Measurements from ENCODE around the gene C19orf53.

The C19orf53 gene

DNA sequence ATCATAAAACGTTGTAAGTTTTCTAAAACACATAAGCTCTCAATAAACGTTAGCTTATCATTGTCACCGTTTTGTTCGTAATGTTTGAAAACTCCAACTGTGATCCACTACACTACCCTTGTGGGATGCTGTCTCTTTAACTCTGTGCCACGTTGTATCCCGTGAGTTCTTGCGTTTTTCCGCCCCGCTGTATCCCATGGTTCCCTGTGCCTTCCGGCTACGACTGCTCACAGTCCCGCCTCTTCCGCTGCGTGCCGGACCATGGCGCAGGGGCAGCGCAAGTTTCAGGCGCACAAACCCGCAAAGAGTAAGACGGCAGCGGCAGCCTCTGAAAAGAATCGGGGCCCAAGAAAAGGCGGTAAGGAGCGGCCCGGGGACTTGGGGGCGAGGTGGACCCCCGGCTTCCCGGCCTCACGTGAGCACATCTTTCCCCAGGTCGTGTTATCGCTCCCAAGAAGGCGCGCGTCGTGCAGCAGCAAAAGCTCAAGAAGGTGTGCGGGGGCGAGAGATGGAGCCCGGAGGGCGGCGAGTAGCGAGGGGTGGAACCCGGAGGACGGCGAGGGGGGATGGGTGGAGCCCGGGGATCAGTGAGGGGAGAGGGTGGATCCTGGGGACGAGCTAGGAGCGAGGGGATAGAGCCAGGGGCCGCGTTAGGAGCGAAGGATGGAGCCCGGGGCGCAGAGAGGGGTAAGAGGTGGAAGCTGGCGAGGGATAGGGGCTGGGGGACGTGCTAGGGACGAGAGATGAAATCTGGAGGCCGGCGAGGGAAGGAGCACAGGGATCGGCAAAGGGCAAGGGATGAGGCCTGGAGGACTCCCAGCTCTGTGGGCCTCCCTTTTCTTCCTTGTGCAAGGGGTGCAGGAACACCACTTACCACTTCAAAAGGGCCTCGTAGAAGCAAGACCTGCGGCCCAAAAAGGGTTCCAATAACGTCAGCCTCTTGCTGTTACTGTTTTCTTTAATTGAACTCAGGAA is at the start of gene C19orf53:
C19orf53 (plus strand) TSS at position 240 of the 975 bp plus-strand sequence; CDS start at position 262, 22 bp downstream.
- Histone ChIP-seq H3K27me3 (no peaks in the 10 kb centered on the region), H4K20me1 (peaks cover 31% of the 10 kb centered on the region), H3K9ac (peak within 1 kb of the TSS; percentile 95), H3K36me3 (peaks cover 62% of the 10 kb centered on the region), H3K4me2 (peak within 1 kb of the TSS; percentile 86), H3K4me1 (peaks cover 14% of the 10 kb centered on the region), H3K4me3 (peak within 1 kb of the TSS; percentile 97), H3K27ac (peak within 1 kb of the TSS; percentile 90), H3K9me3 (no peaks in the 10 kb centered on the region)
- no peak for TF ChIP-seq Cebpa-rat (IDR thresholded peaks at IDR 0.05)

DNA sequence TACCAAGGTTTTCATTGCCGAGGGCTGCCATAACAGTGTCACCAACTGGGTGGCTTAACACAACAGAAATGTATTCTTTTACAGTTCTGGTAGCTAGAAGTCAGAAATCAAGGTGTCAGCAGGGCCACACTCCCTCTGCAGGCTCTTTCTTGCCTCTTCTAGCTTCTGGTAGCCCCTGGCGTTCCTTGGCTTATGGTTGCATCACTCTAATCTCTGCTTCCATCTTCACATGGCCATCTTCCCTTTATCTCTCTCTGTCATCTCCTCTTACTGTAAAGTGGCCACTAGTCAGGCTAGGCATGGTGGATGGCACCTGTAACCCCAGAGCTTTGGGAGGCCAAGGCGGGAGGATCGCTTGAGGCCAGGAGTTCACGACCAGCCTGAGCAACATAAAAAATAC is 47.9 kb upstream of the C19orf53 start:
- Histone ChIP-seq H3K9me3 (no peaks in the 10 kb centered on the region), H3K4me3 (no peak overlapping the region), H3K36me3 (no peaks in the 10 kb centered on the region), H3K27me3 (no peaks in the 10 kb centered on the region), H3K9ac (no peak overlapping the region), H3K4me2 (no peak overlapping the region), H4K20me1 (no peaks in the 10 kb centered on the region), H3K4me1 (peaks cover 11% of the 10 kb centered on the region), H3K27ac (no peak overlapping the region)
- TF ChIP-seq Cebpa-rat (IDR thresholded peaks at IDR 0.05) = no peak

GRCh38 chr19:13727798-13728197 is 46.5 kb upstream of the C19orf53 start:
- no peak overlapping the region for H3K4me2 ChIP-seq
- H3K27ac ChIP-seq = no peak overlapping the region
- H3K9me3 ChIP-seq = no peaks in the 10 kb centered on the region
- H3K4me1 ChIP-seq = peaks cover 19% of the 10 kb centered on the region
- H3K27me3 ChIP-seq = no peaks in the 10 kb centered on the region
- no peak overlapping the region for H3K9ac ChIP-seq
- H3K36me3 ChIP-seq = no peaks in the 10 kb centered on the region
- no peak overlapping the region for H3K4me3 ChIP-seq
- TF ChIP-seq Cebpa-rat (IDR thresholded peaks at IDR 0.05) = no peak
- no peaks in the 10 kb centered on the region for H4K20me1 ChIP-seq

DNA sequence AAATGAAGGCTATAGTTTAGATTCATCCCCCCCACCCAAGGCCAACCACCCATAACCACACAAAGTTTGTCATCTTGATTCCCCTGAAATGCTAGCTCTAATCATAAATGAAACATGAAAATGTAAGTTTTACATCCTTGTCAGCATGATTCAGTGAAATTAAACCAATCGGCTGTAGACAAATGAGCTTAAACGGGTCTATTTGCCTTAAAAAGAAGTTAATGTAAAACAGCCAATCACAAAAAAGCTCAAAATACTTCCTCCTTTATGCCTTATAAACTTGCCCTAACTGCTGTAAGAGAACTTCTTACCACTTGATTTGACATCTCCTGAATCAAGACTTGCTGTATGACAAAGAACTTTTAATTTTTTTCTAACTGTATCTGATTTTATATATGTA is 44.4 kb upstream of the C19orf53 start:
- Histone ChIP-seq H3K27ac (no peak overlapping the region), H3K4me2 (no peak overlapping the region), H4K20me1 (no peaks in the 10 kb centered on the region), H3K27me3 (no peaks in the 10 kb centered on the region), H3K4me3 (no peak overlapping the region), H3K9me3 (no peaks in the 10 kb centered on the region), H3K36me3 (no peaks in the 10 kb centered on the region), H3K4me1 (peaks cover 19% of the 10 kb centered on the region), H3K9ac (no peak overlapping the region)
- no peak for TF ChIP-seq Cebpa-rat (IDR thresholded peaks at IDR 0.05)

GRCh38 chr19:13731147-13731964 is 42.9 kb upstream of the C19orf53 start:
- Histone ChIP-seq H3K27ac (peak overlapping the region; percentile 81), H4K20me1 (no peaks in the 10 kb centered on the region), H3K4me1 (peaks cover 19% of the 10 kb centered on the region), H3K27me3 (no peaks in the 10 kb centered on the region), H3K4me2 (peak overlapping the region; percentile 98), H3K9ac (peak overlapping the region; percentile 84), H3K4me3 (peak overlapping the region; percentile 68), H3K36me3 (no peaks in the 10 kb centered on the region), H3K9me3 (no peaks in the 10 kb centered on the region)
- TF ChIP-seq Cebpa-rat (IDR thresholded peaks at IDR 0.05) = no peak

- peaks cover 19% of the 10 kb centered on the region for H3K4me1 ChIP-seq
- H4K20me1 ChIP-seq = no peaks in the 10 kb centered on the region
- H3K27me3 ChIP-seq = no peaks in the 10 kb centered on the region
- no peak overlapping the region for H3K27ac ChIP-seq
- peak overlapping the region; percentile 98 for H3K4me2 ChIP-seq
- H3K9ac ChIP-seq = peak overlapping the region; percentile 84
- no peaks in the 10 kb centered on the region for H3K9me3 ChIP-seq
- H3K36me3 ChIP-seq = no peaks in the 10 kb centered on the region
- peak overlapping the region; percentile 68 for H3K4me3 ChIP-seq
- TF ChIP-seq Cebpa-rat (IDR thresholded peaks at IDR 0.05) = no peak
Measured at GRCh38 chr19:13732337-13732736, 41.9 kb upstream of the C19orf53 start.

- no peak overlapping the region for H3K27ac ChIP-seq
- no peak overlapping the region for H3K4me2 ChIP-seq
- H3K4me1 ChIP-seq = peaks cover 19% of the 10 kb centered on the region
- no peak for TF ChIP-seq Cebpa-rat (IDR thresholded peaks at IDR 0.05)
- no peaks in the 10 kb centered on the region for H4K20me1 ChIP-seq
- H3K36me3 ChIP-seq = no peaks in the 10 kb centered on the region
- H3K4me3 ChIP-seq = no peak overlapping the region
- H3K9ac ChIP-seq = no peak overlapping the region
- no peaks in the 10 kb centered on the region for H3K9me3 ChIP-seq
- no peaks in the 10 kb centered on the region for H3K27me3 ChIP-seq
Measured at GRCh38 chr19:13734751-13735150, 39.5 kb upstream of the C19orf53 start.

DNA sequence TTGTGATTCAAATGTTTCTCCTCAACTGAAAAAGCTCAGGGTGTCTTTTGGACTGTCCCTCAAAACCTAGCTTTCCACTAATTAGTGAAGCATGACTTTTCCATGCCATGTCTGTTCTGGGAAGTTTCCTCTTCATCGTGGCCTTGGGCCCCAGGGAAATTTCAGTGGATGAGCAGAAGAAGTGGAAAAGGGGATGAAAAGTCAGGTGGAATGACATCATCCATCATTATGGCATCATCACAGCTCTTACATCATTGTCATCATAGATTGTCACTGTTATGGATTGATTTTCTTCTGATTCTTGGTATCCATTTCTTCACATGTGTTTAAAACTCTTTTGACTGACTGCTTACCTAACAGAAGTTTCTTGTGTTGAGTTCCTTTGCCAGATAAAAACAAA is 36.2 kb upstream of the C19orf53 start:
- no peak overlapping the region for H3K27ac ChIP-seq

DNA sequence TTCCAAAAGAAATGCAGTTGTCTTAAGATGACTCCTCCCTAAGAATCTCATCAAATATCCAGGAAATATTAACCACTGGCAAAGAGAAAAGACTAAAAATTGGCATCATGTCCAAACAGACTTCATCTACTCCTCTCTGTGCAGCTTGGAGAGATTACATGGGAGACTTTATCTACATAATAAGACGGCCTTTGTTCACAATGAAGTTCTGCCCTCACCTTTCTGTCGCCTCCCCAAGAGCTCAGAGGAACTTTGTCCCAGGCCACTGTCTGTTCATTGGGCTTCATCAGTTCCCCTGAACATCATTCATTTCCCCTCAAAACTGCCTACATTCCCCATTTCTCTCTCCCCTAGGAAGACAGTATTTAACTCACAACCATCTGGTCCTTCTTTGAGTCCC is 32.4 kb upstream of the C19orf53 start:
- Histone ChIP-seq H3K9ac (no peak overlapping the region), H3K9me3 (no peaks in the 10 kb centered on the region), H4K20me1 (no peaks in the 10 kb centered on the region), H3K4me3 (no peak overlapping the region), H3K4me2 (no peak overlapping the region), H3K36me3 (0 out of 2 replicates have a peak, but pooled peaks cover 5% of the 10 kb centered on the region), H3K4me1 (peaks cover under 1% of the 10 kb centered on the region; the same call in 1 of the 2 replicates), H3K27me3 (no peaks in the 10 kb centered on the region), H3K27ac (no peak overlapping the region)
- no peak for TF ChIP-seq Cebpa-rat (IDR thresholded peaks at IDR 0.05)

More for the DNA sequence above, 36.2 kb upstream of the C19orf53 start:
- Histone ChIP-seq H3K27me3 (no peaks in the 10 kb centered on the region), H3K9me3 (no peaks in the 10 kb centered on the region), H3K4me3 (no peak overlapping the region), H3K4me1 (no peaks in the 10 kb centered on the region), H3K9ac (no peak overlapping the region), H3K4me2 (no peak overlapping the region), H4K20me1 (no peaks in the 10 kb centered on the region), H3K36me3 (0 out of 2 replicates have a peak, but pooled peaks cover 5% of the 10 kb centered on the region)
- no peak for TF ChIP-seq Cebpa-rat (IDR thresholded peaks at IDR 0.05)

Measured in BLaER1 (cell line).